Suprapubic skin (tissue), 4 donors: ENCODE results near the gene RCOR1. TPM values are rescaled to one million over a fixed set of nuclear protein-coding genes. Genes with fewer than 3 reads are reported as not detected.

Source experiments
- DNase-seq, 2 donors: peaks; one replicate each; pipeline ENCODE4 v3.0.0-alpha.2; 2019; ENCODE audit warnings: low spot score in 2 of 2
- H3K27ac ChIP-seq: fragments of 200-600 bp; sonication (generic); one replicate; pipeline ENCODE4 v1.5.1; 2019
- H3K27me3 ChIP-seq: fragments of 200-600 bp; sonication (generic); one replicate; pipeline ENCODE4 v1.5.1; 2019
- H3K36me3 ChIP-seq: fragments of 200-600 bp; sonication (generic); one replicate; pipeline ENCODE4 v1.5.1; 2019
- H3K4me1 ChIP-seq: fragments of 200-600 bp; sonication (generic); one replicate; pipeline ENCODE4 v1.5.1; 2019
- H3K4me3 ChIP-seq: fragments of 200-600 bp; sonication (generic); one replicate; pipeline ENCODE4 v1.5.1; 2019; ENCODE audit warnings: mild to moderate bottlenecking
- H3K9me3 ChIP-seq: fragments of 200-600 bp; sonication (generic); one replicate; pipeline ENCODE4 v1.5.1; 2019
- EP300 ChIP-seq: sonication (generic); formaldehyde crosslinking; IDR thresholded peaks from one replicate; pipeline ENCODE4 v1.6.1; 2017; ENCODE audit warnings: antibody characterized with exemption
- POLR2A ChIP-seq, 2 donors: fragments of 450-650 bp; IDR thresholded peaks; one replicate each; pipeline ENCODE4 v1.6.1; 2017; ENCODE audit warnings: antibody characterized with exemption in 2 of 2, mild to moderate bottlenecking in 2 of 2, moderate library complexity in 2 of 2
- POLR2AphosphoS5 ChIP-seq, 3 donors: sonication (generic); formaldehyde crosslinking; IDR thresholded peaks; one replicate each; pipeline ENCODE4 v1.6.1; 2017; ENCODE audit warnings: antibody characterized with exemption in 3 of 3
- WGBS: methylation state at CpG from one replicate; pipeline ENCODE4 v1.1.5; 2018; 5-methylcytosine and 5-hydroxymethylcytosine counted together
- total RNA-seq, 4 donors: library from RNA; depleted of rRNA; stranded (reverse); fragments of >200 nt; gene quantifications; one replicate each; pipeline ENCODE4 v1.1.0, GENCODE V29; 2016
- TF ChIP-seq, protein P1 (sequence below), 2 donors: fragments of 200-600 bp in 1 of 2; fragments of 450-650 bp in 1 of 2; sonication (generic) in 1 of 2; IDR thresholded peaks; one replicate each; pipeline ENCODE4 v1.5.1; 2016 to 2019; ENCODE audit warnings: antibody characterized with exemption in 2 of 2, mild to moderate bottlenecking in 1 of 2, moderate library complexity in 1 of 2

RCOR1 gene
- total RNA-seq, 4 donors from 2014 or later = 20.6 to 27.7 (median 24.8) TPM

DNA sequence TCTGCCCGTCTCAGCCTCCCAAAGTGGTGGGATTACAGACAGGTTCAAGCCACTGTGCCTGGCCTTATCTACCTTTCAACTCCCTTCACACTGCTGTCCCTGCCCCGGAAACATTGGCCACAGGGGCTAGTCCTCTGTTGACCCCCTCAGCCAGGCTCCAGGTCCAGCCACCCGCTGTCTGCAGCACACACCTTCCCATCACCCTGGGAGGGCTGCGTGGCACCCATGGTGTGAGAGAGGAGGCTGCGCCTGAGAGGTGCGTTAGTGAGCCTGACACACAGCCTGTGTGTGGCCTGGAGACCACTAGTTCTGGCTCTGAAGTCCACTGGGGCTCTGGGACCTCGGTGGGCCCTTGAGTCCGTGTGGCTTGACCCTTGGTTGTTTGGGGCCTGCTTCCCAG lies 156.4 kb downstream of the RCOR1 start:
- TF ChIP-seq, protein P1, sequence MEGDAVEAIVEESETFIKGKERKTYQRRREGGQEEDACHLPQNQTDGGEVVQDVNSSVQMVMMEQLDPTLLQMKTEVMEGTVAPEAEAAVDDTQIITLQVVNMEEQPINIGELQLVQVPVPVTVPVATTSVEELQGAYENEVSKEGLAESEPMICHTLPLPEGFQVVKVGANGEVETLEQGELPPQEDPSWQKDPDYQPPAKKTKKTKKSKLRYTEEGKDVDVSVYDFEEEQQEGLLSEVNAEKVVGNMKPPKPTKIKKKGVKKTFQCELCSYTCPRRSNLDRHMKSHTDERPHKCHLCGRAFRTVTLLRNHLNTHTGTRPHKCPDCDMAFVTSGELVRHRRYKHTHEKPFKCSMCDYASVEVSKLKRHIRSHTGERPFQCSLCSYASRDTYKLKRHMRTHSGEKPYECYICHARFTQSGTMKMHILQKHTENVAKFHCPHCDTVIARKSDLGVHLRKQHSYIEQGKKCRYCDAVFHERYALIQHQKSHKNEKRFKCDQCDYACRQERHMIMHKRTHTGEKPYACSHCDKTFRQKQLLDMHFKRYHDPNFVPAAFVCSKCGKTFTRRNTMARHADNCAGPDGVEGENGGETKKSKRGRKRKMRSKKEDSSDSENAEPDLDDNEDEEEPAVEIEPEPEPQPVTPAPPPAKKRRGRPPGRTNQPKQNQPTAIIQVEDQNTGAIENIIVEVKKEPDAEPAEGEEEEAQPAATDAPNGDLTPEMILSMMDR (IDR thresholded peaks at IDR 0.05) = no peak
- TF ChIP-seq EP300 = no peak
- TF ChIP-seq POLR2A (IDR thresholded peaks at IDR 0.05) = no peak
- TF ChIP-seq POLR2AphosphoS5 (IDR thresholded peaks at IDR 0.05) = no peak
- Histone ChIP-seq H3K27me3 (no peaks in the 10 kb centered on the region), H3K36me3 (peaks cover 6% of the 10 kb centered on the region), H3K4me1 (no peaks in the 10 kb centered on the region), H3K27ac (no peak overlapping the region), H3K9me3 (no peaks in the 10 kb centered on the region), H3K4me3 (no peak overlapping the region)
- DNase-seq = no peak
- WGBS = 100% methylated on average over 3 of the region's 8 CpGs

DNA sequence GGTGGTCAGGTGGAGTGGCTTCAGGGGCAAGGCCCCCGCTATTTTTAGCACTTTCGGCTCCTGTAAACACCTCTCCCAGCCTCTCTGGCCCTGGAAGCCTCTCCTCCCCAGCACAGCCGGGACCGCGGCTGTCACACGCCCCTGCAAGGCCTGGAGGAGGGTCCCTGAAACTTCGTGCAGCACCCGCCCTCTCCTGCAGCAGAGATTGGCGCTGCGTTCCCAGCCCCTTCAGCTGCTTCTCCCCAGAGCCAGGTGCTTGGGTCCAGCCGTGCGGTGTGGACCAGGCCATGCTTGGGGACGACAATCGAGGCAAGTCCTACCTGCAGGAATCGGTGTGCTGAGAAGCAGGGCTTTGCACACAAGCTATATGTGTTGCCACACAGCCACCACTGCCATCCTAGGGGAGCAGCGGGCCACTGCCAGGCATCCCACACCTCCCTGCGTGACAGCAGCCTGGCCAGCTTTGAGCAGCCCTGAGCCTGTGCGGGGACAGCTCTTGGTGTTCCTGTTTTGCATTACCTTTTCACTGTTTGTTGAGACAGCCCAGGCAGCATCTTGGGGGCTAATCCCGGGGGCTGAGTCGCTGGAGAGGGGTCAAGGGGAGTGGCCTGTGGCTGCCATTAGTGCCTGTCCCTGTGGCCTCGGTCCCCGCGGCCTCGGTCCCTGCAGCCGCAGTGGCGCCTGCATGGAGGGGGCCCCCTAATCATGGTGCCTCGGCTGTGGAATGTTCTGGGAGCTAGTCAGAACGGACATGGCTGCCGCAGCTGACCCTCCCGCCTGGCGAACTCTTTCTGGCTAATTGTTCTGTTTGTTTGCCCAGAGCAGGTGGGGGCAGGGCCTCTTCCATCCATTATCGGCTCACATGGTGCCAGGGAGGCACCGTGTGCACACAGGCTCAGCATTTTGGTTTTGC lies 157.2 kb downstream of the RCOR1 start:
- Histone ChIP-seq H3K4me3 (no peak overlapping the region), H3K36me3 (peaks cover 6% of the 10 kb centered on the region), H3K9me3 (no peaks in the 10 kb centered on the region), H3K4me1 (no peaks in the 10 kb centered on the region), H3K27me3 (no peaks in the 10 kb centered on the region), H3K27ac (no peak overlapping the region)
- no peak for TF ChIP-seq POLR2A (IDR thresholded peaks at IDR 0.05)
- TF ChIP-seq EP300 = no peak
- no peak for TF ChIP-seq POLR2AphosphoS5 (IDR thresholded peaks at IDR 0.05)
- TF ChIP-seq, protein P1 (IDR thresholded peaks at IDR 0.05) = no peak
- 88% methylated on average over 22 of the region's 33 CpGs for WGBS
- DNase-seq = no peak

DNA sequence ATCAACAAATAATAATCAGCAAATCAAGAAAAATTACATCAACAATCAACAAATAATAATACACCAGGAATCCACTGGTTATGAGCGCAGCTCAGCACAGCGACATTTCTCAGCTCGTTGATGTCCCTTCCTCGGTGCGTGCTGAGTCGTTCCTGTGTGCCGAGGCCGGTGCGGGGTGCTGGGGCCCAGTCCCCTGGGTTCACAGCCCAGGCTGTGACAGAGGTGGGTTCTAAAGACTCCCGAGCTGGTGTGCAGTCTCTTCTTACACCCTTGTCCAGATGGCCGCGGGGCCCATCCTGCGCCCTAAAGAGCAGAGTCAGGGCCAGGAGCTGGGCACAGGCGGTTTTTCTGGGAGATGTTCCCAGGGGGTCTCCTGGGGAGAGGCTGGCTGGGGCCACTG lies 157.9 kb downstream of the RCOR1 start:
- peaks cover 6% of the 10 kb centered on the region for H3K36me3 ChIP-seq
- WGBS = 96% methylated on average over 9 of the region's 14 CpGs
- H3K9me3 ChIP-seq = no peaks in the 10 kb centered on the region
- H3K4me3 ChIP-seq = no peak overlapping the region
- no peaks in the 10 kb centered on the region for H3K4me1 ChIP-seq
- TF ChIP-seq, protein P1 (IDR thresholded peaks at IDR 0.05) = no peak
- TF ChIP-seq POLR2A (IDR thresholded peaks at IDR 0.05) (no peak), EP300 (no peak), POLR2AphosphoS5 (IDR thresholded peaks at IDR 0.05) (no peak)
- no peak overlapping the region for H3K27ac ChIP-seq
- DNase-seq = no peak
- no peaks in the 10 kb centered on the region for H3K27me3 ChIP-seq

DNA sequence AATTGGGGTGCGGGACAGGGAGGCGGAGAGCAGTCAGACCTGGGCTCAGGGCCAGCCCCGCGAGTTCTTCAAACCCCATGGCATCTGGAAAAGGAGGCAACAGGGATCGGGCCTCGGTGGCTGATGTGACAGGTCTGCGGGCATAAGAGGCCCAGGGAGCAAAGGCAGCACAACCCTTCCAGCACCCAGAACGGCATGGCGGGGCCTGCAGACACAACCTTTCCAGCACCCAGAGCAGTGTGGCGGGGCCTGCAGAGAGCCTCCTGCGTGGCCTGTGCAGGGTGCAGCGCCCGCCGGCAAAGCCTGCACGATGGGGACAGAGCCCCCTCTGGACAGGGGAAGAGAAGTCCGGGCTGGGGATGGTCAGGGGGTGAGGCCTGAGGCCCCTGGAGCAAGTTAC lies 158.6 kb downstream of the RCOR1 start:
- H3K27ac ChIP-seq = no peak overlapping the region
- H3K36me3 ChIP-seq = peaks cover under 1% of the 10 kb centered on the region
- H3K9me3 ChIP-seq = no peaks in the 10 kb centered on the region
- no peak overlapping the region for H3K4me3 ChIP-seq
- H3K27me3 ChIP-seq = no peaks in the 10 kb centered on the region
- no peaks in the 10 kb centered on the region for H3K4me1 ChIP-seq
- WGBS = 98% methylated on average over 12 of the region's 16 CpGs
- TF ChIP-seq POLR2AphosphoS5 (IDR thresholded peaks at IDR 0.05) (no peak), POLR2A (IDR thresholded peaks at IDR 0.05) (no peak), EP300 (no peak)
- TF ChIP-seq, protein P1 (IDR thresholded peaks at IDR 0.05) = no peak
- no peak for DNase-seq

DNA sequence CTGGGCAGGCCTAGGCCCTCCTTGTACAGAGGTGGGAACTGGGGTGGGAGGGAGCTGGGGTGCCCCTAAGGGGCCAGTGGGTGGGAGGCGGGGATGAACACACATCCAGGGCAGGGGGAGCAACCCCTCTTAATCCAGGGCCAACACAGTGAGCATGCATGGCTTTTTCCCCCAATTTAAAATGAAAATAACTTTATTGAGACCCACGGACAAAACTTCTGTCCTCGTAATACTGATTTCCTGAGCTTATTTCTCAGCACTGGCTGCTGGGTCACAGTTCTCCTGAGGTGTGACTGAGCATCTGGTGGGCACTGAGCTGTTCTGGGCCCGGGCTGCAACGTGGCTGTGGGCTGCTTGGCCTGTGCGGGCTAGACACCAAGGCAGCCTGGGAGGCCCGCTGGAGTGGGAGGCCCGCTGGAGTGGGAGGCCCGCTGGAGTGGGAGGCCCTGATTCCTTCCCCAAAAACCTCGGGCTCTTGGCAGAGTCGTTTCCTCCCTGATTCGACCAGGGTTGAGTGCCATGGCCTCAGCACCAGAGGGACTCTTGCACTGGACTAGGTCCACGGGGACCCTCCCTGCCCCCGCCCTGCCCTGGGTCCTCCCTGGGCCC lies 159.9 kb downstream of the RCOR1 start:
- TF ChIP-seq, protein P1 (IDR thresholded peaks at IDR 0.05) = no peak
- TF ChIP-seq EP300 (no peak), POLR2A (IDR thresholded peaks at IDR 0.05) (no peak), POLR2AphosphoS5 (IDR thresholded peaks at IDR 0.05) (no peak)

More for the DNA sequence above, 159.9 kb downstream of the RCOR1 start:
- no peaks in the 10 kb centered on the region for H3K9me3 ChIP-seq
- DNase-seq = no peak
- H3K27me3 ChIP-seq = no peaks in the 10 kb centered on the region
- H3K4me3 ChIP-seq = no peak overlapping the region
- H3K4me1 ChIP-seq = no peaks in the 10 kb centered on the region
- 86% methylated on average over 4 of the region's 14 CpGs for WGBS
- H3K36me3 ChIP-seq = no peaks in the 10 kb centered on the region
- no peak overlapping the region for H3K27ac ChIP-seq
